CD8-positive, alpha-beta memory T cell (primary cell): ENCODE results near the gene SCAND1. TPM values are rescaled to one million over a fixed set of nuclear protein-coding genes. Genes with fewer than 3 reads are reported as not detected.

Experiments used
- CTCF ChIA-PET: fragments of 350-600 bp; sonication (Branson Sonifier 250); formaldehyde crosslinking; loops from one replicate; lab custom pipeline; 2021; ENCODE audit warnings: antibody characterized with exemption; lab: Charles Lee
- POLR2A ChIA-PET: fragments of 350-600 bp; sonication (Branson Sonifier 250); formaldehyde crosslinking; loops from one replicate; lab custom pipeline; 2021; ENCODE audit warnings: antibody characterized with exemption; lab: Charles Lee
- DNase-seq, 5 donors: peaks; one replicate each; pipeline versions ENCODE4 v3.0.0 to v3.0.0-alpha.2; 2020 to 2022; ENCODE audit warnings: mixed read lengths in 1 of 5
- H3K27ac ChIP-seq: one replicate; pipeline ENCODE4 v1.7.0; 2013; ENCODE audit warnings: low read depth, mild to moderate bottlenecking, low read length, moderate library complexity
- H3K27me3 ChIP-seq: 2 replicates; pipeline ENCODE4 v1.7.0; 2013; ENCODE audit warnings: low read length, mild to moderate bottlenecking; ENCODE audit not compliant: insufficient read depth, poor library complexity, severe bottlenecking
- H3K36me3 ChIP-seq: 2 replicates; pipeline ENCODE4 v1.7.0; 2013; ENCODE audit warnings: mild to moderate bottlenecking, low read length, moderate library complexity; ENCODE audit not compliant: insufficient read depth
- H3K4me1 ChIP-seq: 2 replicates; pipeline ENCODE4 v1.7.0; 2013; ENCODE audit warnings: mild to moderate bottlenecking, low read length, moderate library complexity; ENCODE audit not compliant: insufficient read depth
- H3K4me3 ChIP-seq: 2 replicates; pipeline ENCODE4 v1.7.0; 2013; ENCODE audit warnings: mild to moderate bottlenecking, low read length
- H3K9me3 ChIP-seq: 2 replicates; pipeline ENCODE4 v1.7.0; 2013; ENCODE audit warnings: mild to moderate bottlenecking, low read length
- H3K27ac Mint-ChIP-seq, 8 donors: one replicate each; pipeline ENCODE4 v1.8.0; 2020 to 2021; ENCODE audit warnings: mixed read lengths in 8 of 8, mild to moderate bottlenecking in 6 of 8, inconsistent platforms in 3 of 8, moderate library complexity in 3 of 8
- H3K27me3 Mint-ChIP-seq, 2 donors: one replicate each; pipeline ENCODE4 v1.8.0; 2020 to 2021; ENCODE audit warnings: mixed read lengths in 2 of 2, mild to moderate bottlenecking in 1 of 2, moderate library complexity in 1 of 2
- H3K36me3 Mint-ChIP-seq, 3 donors: one replicate each; pipeline ENCODE4 v1.8.0; 2020 to 2021; ENCODE audit warnings: mixed read lengths in 3 of 3, inconsistent platforms in 1 of 3, mild to moderate bottlenecking in 1 of 3
- H3K4me1 Mint-ChIP-seq, 3 donors: one replicate each; pipeline ENCODE4 v1.8.0; 2020 to 2021; ENCODE audit warnings: mixed read lengths in 3 of 3, inconsistent platforms in 1 of 3, mild to moderate bottlenecking in 1 of 3
- H3K4me3 Mint-ChIP-seq, 7 donors: one replicate each; pipeline ENCODE4 v1.8.0; 2020 to 2021; ENCODE audit warnings: mixed read lengths in 7 of 7, mild to moderate bottlenecking in 6 of 7, moderate library complexity in 4 of 7, inconsistent platforms in 2 of 7
- H3K9me3 Mint-ChIP-seq, 5 donors: one replicate each; pipeline ENCODE4 v1.8.0; 2020 to 2022; ENCODE audit warnings: mixed read lengths in 5 of 5, mild to moderate bottlenecking in 3 of 5, moderate library complexity in 2 of 5, inconsistent platforms in 1 of 5
- polyA plus RNA-seq: library from polyadenylated mRNA; unstranded; fragments of 300-500 nt; fragmentation: Illumina TruSeq; gene quantifications from one replicate; pipeline ENCODE4 v1.2.3, GENCODE V29; 2021
- total RNA-seq, 2 experiments: library from RNA; stranded (reverse); gene quantifications; one replicate each; pipeline ENCODE4 v1.2.3, GENCODE V29; 2021

The SCAND1 gene
- total and polyA plus RNA-seq, 3 experiments from 2014 or later = 50.8 to 177 (median 55.8) TPM

DNA sequence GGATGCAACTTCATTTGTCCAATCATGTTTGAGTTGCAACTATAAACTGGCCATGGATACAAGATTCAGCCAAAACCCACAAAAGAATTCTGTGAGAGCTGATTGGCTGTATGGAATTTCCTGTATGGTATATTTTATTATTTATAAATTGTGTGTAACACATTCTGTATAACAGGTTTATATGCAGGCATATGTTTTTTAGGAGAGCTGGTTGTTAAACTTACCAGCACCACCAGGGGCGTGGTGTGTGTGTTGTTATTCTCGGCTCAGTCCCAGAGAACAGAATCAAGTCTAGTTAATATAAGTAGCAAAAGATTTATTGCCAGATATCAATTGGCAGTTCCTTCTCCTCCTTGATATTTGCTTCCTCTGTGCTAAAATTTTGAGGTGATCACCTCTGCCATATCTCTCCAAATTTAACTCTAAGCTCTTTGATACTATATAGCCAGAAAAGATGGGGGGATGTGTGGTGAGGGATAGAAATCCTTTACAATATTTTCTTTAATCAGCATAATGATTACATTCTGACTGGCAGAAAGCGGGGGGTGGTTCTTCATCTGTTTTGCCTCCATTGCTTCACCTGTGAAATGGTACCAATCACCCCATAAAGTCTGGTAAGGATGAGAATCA is 37.0 kb upstream of the SCAND1 start:
- POLR2A ChIA-PET = no interaction called here
- Histone ChIP-seq H3K4me1 (no peaks in the 10 kb centered on the region), H3K4me3 (no peak overlapping the region), H3K36me3 (no peaks in the 10 kb centered on the region), H3K27me3 (peaks cover 5% of the 10 kb centered on the region), H3K27ac (no peak overlapping the region), H3K9me3 (no peaks in the 10 kb centered on the region)
- DNase-seq = no peak
- H3K4me1 Mint-ChIP-seq = peaks cover 5 to 10% (median 7%) of the 10 kb centered on the region in 3 donors
- H3K36me3 Mint-ChIP-seq = no peaks in the 10 kb centered on the region
- no peak overlapping the region for H3K4me3 Mint-ChIP-seq
- peaks cover 5 to 13% of the 10 kb centered on the region in 2 donors for H3K27me3 Mint-ChIP-seq
- CTCF ChIA-PET = interaction anchor here (0.9 to 6.4 kb wide), 10 partner anchors 12 to 210 kb away, joined by 3 to 193 read pairs (median 6); partner anchors contain the start of gene SCAND1
- H3K27ac Mint-ChIP-seq = no peak overlapping the region
- no peaks in the 10 kb centered on the region for H3K9me3 Mint-ChIP-seq

DNA sequence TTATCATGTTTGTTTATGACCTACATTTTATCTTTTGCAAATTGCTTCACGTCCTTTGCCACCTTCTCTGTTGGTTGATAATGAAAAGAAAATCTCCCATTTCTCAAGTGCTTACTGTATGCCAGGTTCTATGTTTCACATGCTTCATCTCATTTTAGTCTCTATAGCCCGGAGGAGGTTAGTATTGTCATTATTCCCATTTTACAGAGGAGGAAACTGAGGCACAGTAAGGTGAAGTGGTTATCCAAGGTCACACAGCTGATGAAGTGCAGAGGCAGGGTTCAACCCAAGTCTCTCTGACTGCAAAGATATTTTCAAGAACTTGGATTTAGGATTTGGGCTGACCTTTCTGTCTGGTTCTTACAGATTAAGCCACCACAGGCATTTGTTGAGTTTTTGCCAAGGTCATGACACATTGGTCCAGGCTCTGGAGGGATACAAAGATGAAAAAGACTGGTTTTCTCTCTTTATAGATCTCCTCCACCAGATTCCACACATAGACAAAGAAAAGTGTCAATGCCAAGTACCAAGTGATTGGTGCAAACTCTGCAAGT is 34.7 kb upstream of the SCAND1 start:
- no peaks in the 10 kb centered on the region for H3K36me3 ChIP-seq
- no peaks in the 10 kb centered on the region for H3K4me1 ChIP-seq
- CTCF ChIA-PET = no interaction called here
- H3K4me3 ChIP-seq = no peak overlapping the region
- POLR2A ChIA-PET = no interaction called here
- DNase-seq = no peak
- no peaks in the 10 kb centered on the region for H3K9me3 ChIP-seq
- no peak overlapping the region for H3K27ac ChIP-seq
- no peaks in the 10 kb centered on the region for H3K36me3 Mint-ChIP-seq
- H3K9me3 Mint-ChIP-seq = no peaks in the 10 kb centered on the region
- peaks cover 5 to 7% (median 5%) of the 10 kb centered on the region in 3 donors for H3K4me1 Mint-ChIP-seq
- peaks cover 5% of the 10 kb centered on the region for H3K27me3 ChIP-seq
- peaks cover 5 to 13% of the 10 kb centered on the region in 2 donors for H3K27me3 Mint-ChIP-seq
- no peak overlapping the region for H3K27ac Mint-ChIP-seq
- H3K4me3 Mint-ChIP-seq = no peak overlapping the region

GRCh38 chr20:35985806-35986205 is 31.5 kb upstream of the SCAND1 start:
- H3K27ac ChIP-seq = no peak overlapping the region
- Mint-ChIP-seq H3K4me1 (peaks cover 0 to 2% (median 0%) of the 10 kb centered on the region in 3 donors), H3K36me3 (peaks cover 0 to 2% (median 0%) of the 10 kb centered on the region in 3 donors), H3K27me3 (peaks cover 5 to 13% of the 10 kb centered on the region in 2 donors), H3K9me3 (no peaks in the 10 kb centered on the region), H3K27ac (no peak overlapping the region), H3K4me3 (no peak overlapping the region)
- CTCF ChIA-PET = interaction anchor here (1.0 to 1.7 kb wide), 2 partner anchors 9 to 153 kb away, joined by 3 to 6 read pairs; no protein-coding TSS in a partner anchor
- no peak for DNase-seq
- H3K4me1 ChIP-seq = no peaks in the 10 kb centered on the region
- H3K27me3 ChIP-seq = peaks cover 5% of the 10 kb centered on the region
- POLR2A ChIA-PET = no interaction called here
- no peaks in the 10 kb centered on the region for H3K36me3 ChIP-seq
- no peak overlapping the region for H3K4me3 ChIP-seq
- H3K9me3 ChIP-seq = no peaks in the 10 kb centered on the region

- peaks cover 0 to 2% (median 0%) of the 10 kb centered on the region in 3 donors for H3K4me1 Mint-ChIP-seq
- H3K36me3 Mint-ChIP-seq = peaks cover 0 to 2% (median 0%) of the 10 kb centered on the region in 3 donors
- POLR2A ChIA-PET = no interaction called here
These were observed 30.1 kb upstream of the SCAND1 start for GRCh38 chr20:35984382-35984781.

GRCh38 chr20:35981969-35982368 is 27.7 kb upstream of the SCAND1 start:
- ChIA-PET POLR2A (interaction anchor here (0.6 kb wide), 1 partner anchor 28 kb away, joined by 3 read pairs; no protein-coding TSS in a partner anchor), CTCF (interaction anchor here (2.0 to 3.9 kb wide), 3 partner anchors 11 to 157 kb away, joined by 4 to 20 read pairs (median 7); no protein-coding TSS in a partner anchor)
- H3K4me1 ChIP-seq = no peaks in the 10 kb centered on the region
- no peaks in the 10 kb centered on the region for H3K36me3 ChIP-seq
- no peaks in the 10 kb centered on the region for H3K9me3 ChIP-seq
- H3K27ac ChIP-seq = no peak overlapping the region
- no peaks in the 10 kb centered on the region for H3K27me3 ChIP-seq
- no peak overlapping the region for H3K4me3 ChIP-seq
- H3K27ac Mint-ChIP-seq = peak overlapping the region in 1 of 8 donors; percentile 95
- peaks cover 6 to 9% of the 10 kb centered on the region in 2 donors for H3K27me3 Mint-ChIP-seq
- H3K36me3 Mint-ChIP-seq = peaks cover 0 to 2% (median 0%) of the 10 kb centered on the region in 3 donors
- no peaks in the 10 kb centered on the region for H3K9me3 Mint-ChIP-seq
- DNase-seq = no peak
- no peak overlapping the region for H3K4me3 Mint-ChIP-seq
- peaks cover 0 to 2% (median 0%) of the 10 kb centered on the region in 3 donors for H3K4me1 Mint-ChIP-seq

More at GRCh38 chr20:35984382-35984781, 30.1 kb upstream of the SCAND1 start:
- Mint-ChIP-seq H3K9me3 (no peaks in the 10 kb centered on the region), H3K27ac (peak overlapping the region in 1 of 8 donors; percentile 55), H3K4me3 (no peak overlapping the region), H3K27me3 (peaks cover 7 to 12% of the 10 kb centered on the region in 2 donors)
- Histone ChIP-seq H3K4me3 (no peak overlapping the region), H3K36me3 (no peaks in the 10 kb centered on the region), H3K4me1 (no peaks in the 10 kb centered on the region), H3K9me3 (no peaks in the 10 kb centered on the region), H3K27me3 (peaks cover 5% of the 10 kb centered on the region), H3K27ac (no peak overlapping the region)
- no peak for DNase-seq
- CTCF ChIA-PET = interaction anchor here (1.7 to 1.9 kb wide), 2 partner anchors 10 to 154 kb away, joined by 4 to 6 read pairs; no protein-coding TSS in a partner anchor

DNA sequence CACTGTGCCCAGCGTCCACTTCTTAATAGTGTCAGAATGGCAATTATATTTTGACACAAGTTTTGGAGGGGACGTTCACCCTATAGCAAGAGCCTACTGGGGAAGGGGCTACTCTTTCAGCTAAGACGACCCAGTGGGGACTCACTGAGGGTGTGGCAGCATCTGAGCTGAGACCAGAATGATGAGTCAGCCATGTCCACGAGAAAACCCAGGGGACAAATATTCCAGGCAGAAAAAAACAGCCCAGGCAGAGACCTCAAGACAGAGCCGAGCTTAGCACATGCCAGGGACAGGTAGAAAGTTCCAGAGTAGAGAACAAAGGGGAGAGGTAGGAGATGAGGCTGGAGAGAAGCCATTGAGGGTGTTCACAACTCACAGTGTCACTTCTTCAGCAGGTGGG is 25.2 kb upstream of the SCAND1 start:
- Histone ChIP-seq H3K9me3 (no peaks in the 10 kb centered on the region), H3K4me1 (no peaks in the 10 kb centered on the region), H3K4me3 (no peak overlapping the region), H3K27ac (no peak overlapping the region), H3K27me3 (no peaks in the 10 kb centered on the region), H3K36me3 (no peaks in the 10 kb centered on the region)
- Mint-ChIP-seq H3K9me3 (no peaks in the 10 kb centered on the region), H3K27me3 (peaks cover 7 to 8% of the 10 kb centered on the region in 2 donors), H3K36me3 (peaks cover 0 to 2% (median 0%) of the 10 kb centered on the region in 3 donors), H3K4me1 (peaks cover 0 to 2% (median 0%) of the 10 kb centered on the region in 3 donors), H3K4me3 (no peak overlapping the region), H3K27ac (no peak overlapping the region)
- ChIA-PET CTCF (interaction anchor here (1.1 to 3.9 kb wide), 3 partner anchors 11 to 159 kb away, joined by 3 to 20 read pairs (median 3); no protein-coding TSS in a partner anchor), POLR2A (no interaction called here)
- no peak for DNase-seq

- Histone ChIP-seq H3K4me1 (no peaks in the 10 kb centered on the region), H3K36me3 (no peaks in the 10 kb centered on the region), H3K9me3 (no peaks in the 10 kb centered on the region), H3K27ac (no peak overlapping the region), H3K27me3 (no peaks in the 10 kb centered on the region), H3K4me3 (no peak overlapping the region)
- no peak overlapping the region for H3K27ac Mint-ChIP-seq
- ChIA-PET CTCF (interaction anchor here (3.9 kb wide), 1 partner anchor 15 kb away, joined by 20 read pairs; no protein-coding TSS in a partner anchor), POLR2A (no interaction called here)
- H3K4me1 Mint-ChIP-seq = no peaks in the 10 kb centered on the region
- no peaks in the 10 kb centered on the region for H3K9me3 Mint-ChIP-seq
- H3K36me3 Mint-ChIP-seq = peaks cover 0 to 2% (median 0%) of the 10 kb centered on the region in 3 donors
- no peak for DNase-seq
- H3K4me3 Mint-ChIP-seq = no peak overlapping the region
- peaks cover 7 to 12% of the 10 kb centered on the region in 2 donors for H3K27me3 Mint-ChIP-seq
These were observed 23.8 kb upstream of the SCAND1 start for GRCh38 chr20:35978041-35978513.
